Stimulated activated CD4-positive, alpha-beta T cell treated with anti-CD3 and anti-CD28 coated beads, TNF-alpha, amount 100 ng/mL, for 48 hours (primary cell): ENCODE results near the gene TMEM11.

Source experiments
- DNase-seq, 3 donors: peaks; one replicate each; pipeline ENCODE4 v3.0.0-alpha.2; 2020; ENCODE audit warnings: low read depth in 3 of 3

TMEM11 gene

GRCh38 chr17:21214015-21214776 lies at the start of gene TMEM11:
TMEM11 (minus strand) TSS chr17:21214161; CDS start chr17:21214152, 9 bp downstream.
- DNase-seq = peak; percentile 91 to 93 (median 91)

GRCh38 chr17:21263376-21263775 lies 49.4 kb upstream of the TMEM11 start:
- no peak for DNase-seq

GRCh38 chr17:21262259-21262993 lies 48.5 kb upstream of the TMEM11 start:
- no peak for DNase-seq

GRCh38 chr17:21258593-21258992 lies 44.6 kb upstream of the TMEM11 start:
- no peak for DNase-seq

GRCh38 chr17:21253646-21254441 lies 39.9 kb upstream of the TMEM11 start:
- DNase-seq = no peak

GRCh38 chr17:21252796-21253645 lies 39.1 kb upstream of the TMEM11 start, which contains the start of gene NATD1:
NATD1 (minus strand) TSS chr17:21253410; CDS start chr17:21253264, 146 bp downstream.
- DNase-seq = peak; percentile 44 to 63 (median 62)

- no peak for DNase-seq
Measured at GRCh38 chr17:21252289-21252795, 38.4 kb upstream of the TMEM11 start.

GRCh38 chr17:21251337-21252010 lies 37.5 kb upstream of the TMEM11 start:
- no peak for DNase-seq

- DNase-seq = no peak
Measured at GRCh38 chr17:21250854-21251253, 36.9 kb upstream of the TMEM11 start.

GRCh38 chr17:21249920-21250703 lies 36.2 kb upstream of the TMEM11 start:
- DNase-seq = no peak

GRCh38 chr17:21249086-21249795 lies 35.3 kb upstream of the TMEM11 start:
- no peak for DNase-seq

GRCh38 chr17:21248500-21248899 lies 34.5 kb upstream of the TMEM11 start:
- no peak for DNase-seq

- no peak for DNase-seq
Measured at GRCh38 chr17:21247552-21248258, 33.7 kb upstream of the TMEM11 start.

- DNase-seq = no peak
Measured at GRCh38 chr17:21246698-21247097, 32.7 kb upstream of the TMEM11 start.

GRCh38 chr17:21245639-21246084 lies 31.7 kb upstream of the TMEM11 start:
- DNase-seq = no peak

- no peak for DNase-seq
Measured at GRCh38 chr17:21243516-21244303, 29.7 kb upstream of the TMEM11 start.

- DNase-seq = no peak
Measured at GRCh38 chr17:21242780-21243515, 29.0 kb upstream of the TMEM11 start.
